H1 (cell line): ENCODE data around the gene THOC6. TPM values are rescaled to one million over a fixed set of nuclear protein-coding genes. Genes with fewer than 3 reads are reported as not detected.
A peak's percentile ranks its signal among the peaks of the same experiment; 100 is the strongest.
"Not testable (repeated sequence)": the region's sequence is repeated elsewhere in the genome, so short reads cannot be mapped to it uniquely, and the experiment has no call there.

Experiments used
- CTCF ChIA-PET: fragments of 300-600 bp; sonication (Branson Sonifier 250); formaldehyde crosslinking; loops from one replicate; lab custom pipeline; 2021; ENCODE audit not compliant: partially characterized antibody; lab: Charles Lee
- POLR2A ChIA-PET: fragments of 300-600 bp; sonication (Branson Sonifier 250); formaldehyde crosslinking; loops from one replicate; lab custom pipeline; 2021; ENCODE audit warnings: inconsistent platforms; ENCODE audit not compliant: partially characterized antibody; lab: Charles Lee
- DNase-seq, 2 experiments: peaks; one replicate each; pipeline versions ENCODE4 v3.0.0 to v3.0.0-alpha.2; 2010 to 2022; ENCODE audit warnings: low spot score in 2 of 2, low read depth in 1 of 2, mixed read lengths in 1 of 2
- FAIRE-seq: peaks from 2 replicates; lab custom pipeline; 2011; peaks lifted over from hg19 to GRCh38; lab: Jason Lieb, UNC
- H2AFZ ChIP-seq: 2 replicates; pipeline ENCODE4 v1.8.1; 2012; ENCODE audit warnings: low read length, inconsistent platforms
- H2AK5ac ChIP-seq: 2 replicates; pipeline ENCODE4 v1.6.1; 2013; ENCODE audit warnings: low read depth, low read length
- H2BK120ac ChIP-seq: replicated peaks from 2 replicates; pipeline ENCODE3; 2013; ENCODE audit warnings: low read depth, low read length, inconsistent platforms
- H2BK12ac ChIP-seq: 2 replicates; pipeline ENCODE4 v1.6.1; 2013; ENCODE audit warnings: low read depth, low read length
- H2BK15ac ChIP-seq: 2 replicates; pipeline ENCODE4 v1.6.1; 2013; ENCODE audit warnings: low read length
- H2BK20ac ChIP-seq: 2 replicates; pipeline ENCODE4 v1.6.1; 2013; ENCODE audit warnings: low read length
- H2BK5ac ChIP-seq: 2 replicates; pipeline ENCODE4 v1.6.1; 2013; ENCODE audit warnings: low read depth, low read length
- H3K14ac ChIP-seq: 2 replicates; pipeline ENCODE4 v1.6.1; 2013; ENCODE audit warnings: inconsistent platforms; ENCODE audit not compliant: insufficient read length
- H3K18ac ChIP-seq: 2 replicates; pipeline ENCODE4 v1.6.1; 2013; ENCODE audit warnings: low read length; ENCODE audit errors: extremely low read depth
- H3K23ac ChIP-seq: 2 replicates; pipeline ENCODE4 v1.6.1; 2013; ENCODE audit warnings: inconsistent platforms; ENCODE audit not compliant: insufficient read length
- H3K23me2 ChIP-seq: 2 replicates; pipeline ENCODE4 v1.6.1; 2013; ENCODE audit warnings: low read depth, low read length
- H3K27ac ChIP-seq: 2 replicates; pipeline ENCODE4 v1.6.1; 2011; ENCODE audit warnings: low read depth, low read length, inconsistent platforms
- H3K27me3 ChIP-seq, 4 experiments: replicated peaks in 1 of 4; 1 replicate in 1 of 4; 2 replicates in 3 of 4; pipeline versions ENCODE4 v1.6.1 to v1.8.1; 2011 to 2013; ENCODE audit warnings: low read length in 3 of 4, mild to moderate bottlenecking in 3 of 4, inconsistent platforms in 2 of 4, mixed read lengths in 2 of 4, moderate library complexity in 1 of 4; ENCODE audit not compliant: control insufficient read depth in 3 of 4, insufficient read depth in 3 of 4; ENCODE audit errors: extremely low read depth in 1 of 4
- H3K36me3 ChIP-seq, 4 experiments: 2 replicates each; pipeline versions ENCODE4 v1.6.1 to v1.8.1; 2011 to 2013; ENCODE audit warnings: mild to moderate bottlenecking in 4 of 4, low read length in 3 of 4, moderate library complexity in 2 of 4, control low read depth in 1 of 4, inconsistent platforms in 1 of 4; ENCODE audit not compliant: insufficient read depth in 4 of 4, control insufficient read depth in 2 of 4
- H3K4ac ChIP-seq: replicated peaks from 2 replicates; pipeline ENCODE3; 2013; ENCODE audit warnings: low read length, low read depth, mixed read lengths, inconsistent platforms; ENCODE audit not compliant: insufficient read length
- H3K4me1 ChIP-seq, 4 experiments: replicated peaks in 1 of 4; 1 replicate in 1 of 4; 2 replicates in 3 of 4; pipeline versions ENCODE4 v1.6.1 to v1.8.1; 2011 to 2013; ENCODE audit warnings: low read length in 3 of 4, inconsistent platforms in 2 of 4, mixed read lengths in 1 of 4; ENCODE audit not compliant: insufficient read depth in 4 of 4, control insufficient read depth in 3 of 4
- H3K4me2 ChIP-seq, 2 experiments: 2 replicates each; pipeline versions ENCODE4 v1.6.1 to v1.8.1; 2011 to 2013; ENCODE audit warnings: low read depth in 2 of 2, low read length in 2 of 2, control low read depth in 1 of 2, inconsistent platforms in 1 of 2, mild to moderate bottlenecking in 1 of 2; ENCODE audit not compliant: insufficient read depth in 1 of 2
- H3K4me3 ChIP-seq, 4 experiments: fragments of 200-600, 300-600 bp in 1 of 4; sonication (generic), shearing (Covaris generic), sonication (Bioruptor Twin) in 1 of 4; 2 replicates each; pipeline versions ENCODE4 v1.5.1 to v1.8.1; 2011 to 2016; ENCODE audit warnings: low read length in 4 of 4, low read depth in 3 of 4, control low read depth in 2 of 4, inconsistent platforms in 2 of 4, mild to moderate bottlenecking in 2 of 4, mixed read lengths in 1 of 4, moderate library complexity in 1 of 4; ENCODE audit not compliant: insufficient read depth in 2 of 4; ENCODE audit errors: extremely low read depth in 1 of 4
- H3K56ac ChIP-seq: replicated peaks from 2 replicates; pipeline ENCODE3; 2013; ENCODE audit warnings: low read depth, mild to moderate bottlenecking, mixed read lengths, low read length, inconsistent platforms; ENCODE audit not compliant: insufficient read length
- H3K79me1 ChIP-seq: 2 replicates; pipeline ENCODE4 v1.6.1; 2013; ENCODE audit warnings: low read depth, low read length, control low read depth
- H3K79me2 ChIP-seq, 2 experiments: 2 replicates each; pipeline versions ENCODE4 v1.6.1 to v1.8.1; 2012 to 2013; ENCODE audit warnings: low read length in 2 of 2, mild to moderate bottlenecking in 2 of 2, inconsistent platforms in 1 of 2; ENCODE audit not compliant: insufficient read depth in 2 of 2, control insufficient read depth in 1 of 2
- H3K9ac ChIP-seq, 4 experiments: replicated peaks in 1 of 4; 1 replicate in 1 of 4; 2 replicates in 3 of 4; pipeline versions ENCODE4 v1.6.1 to v1.8.1; 2011 to 2013; ENCODE audit warnings: low read depth in 3 of 4, low read length in 3 of 4, control low read depth in 2 of 4, mild to moderate bottlenecking in 2 of 4, moderate library complexity in 2 of 4, inconsistent platforms in 1 of 4; ENCODE audit errors: extremely low read depth in 1 of 4
- H3K9me3 ChIP-seq, 2 experiments: 2 replicates each; pipeline versions ENCODE4 v1.6.1 to v1.8.1; 2012 to 2013; ENCODE audit warnings: mild to moderate bottlenecking in 2 of 2, moderate library complexity in 2 of 2, control low read depth in 1 of 2, inconsistent platforms in 1 of 2, low read depth in 1 of 2, low read length in 1 of 2, mixed read lengths in 1 of 2; ENCODE audit not compliant: insufficient read depth in 2 of 2
- H4K20me1 ChIP-seq, 2 experiments: replicated peaks in 1 of 2; 2 replicates each; pipeline versions ENCODE3 to v1.8.1; 2011 to 2013; ENCODE audit warnings: inconsistent platforms in 2 of 2, low read length in 2 of 2, mild to moderate bottlenecking in 1 of 2; ENCODE audit not compliant: insufficient read depth in 2 of 2, control insufficient read depth in 1 of 2
- H4K5ac ChIP-seq: 2 replicates; pipeline ENCODE4 v1.6.1; 2013; ENCODE audit warnings: low read length, low read depth, mixed read lengths, inconsistent platforms; ENCODE audit not compliant: insufficient read length
- H4K8ac ChIP-seq: 2 replicates; pipeline ENCODE4 v1.8.0; 2013; ENCODE audit warnings: mild to moderate bottlenecking, moderate library complexity, low read length, inconsistent platforms; ENCODE audit not compliant: insufficient read depth; ENCODE audit errors: extremely low read depth
- H4K91ac ChIP-seq: replicated peaks from 2 replicates; pipeline ENCODE3; 2013; ENCODE audit warnings: low read length, mixed read lengths, inconsistent platforms; ENCODE audit not compliant: insufficient read length
- WGBS, 2 experiments: shearing (Covaris generic) in 1 of 2; methylation state at CpG; one replicate each; pipeline versions ENCODE4 v1.1.6 to v1.1.7; 2013 to 2015; ENCODE audit warnings: low lambda C conversion rate in 2 of 2, mixed read lengths in 2 of 2, inconsistent platforms in 1 of 2, low coverage in 1 of 2, missing lambda C conversion rate in 1 of 2; ENCODE audit not compliant: insufficient replicate concordance in 2 of 2, insufficient coverage in 1 of 2, insufficient read length in 1 of 2; ENCODE audit errors: extremely low coverage in 1 of 2, missing lambda C conversion rate in 1 of 2; 5-methylcytosine and 5-hydroxymethylcytosine counted together
- polyA plus RNA-seq, 7 experiments: library from polyadenylated mRNA; depleted of rRNA in 3 of 7; stranded (reverse) in 5 of 7; unstranded in 2 of 7; fragments of >200 nt in 5 of 7; fragments of 200-250 nt in 2 of 7; gene quantifications; 1 replicate in 5 of 7; 2 replicates in 1 of 7; 4 replicates in 1 of 7; pipeline versions ENCODE4 v1.2.1 to v1.2.3, GENCODE V29; 2011 to 2013; ENCODE audit warnings: missing spikeins in 2 of 7, mixed read lengths in 2 of 7
- total RNA-seq: library from RNA; stranded (reverse); fragmentation: NEBNext Ultra II Directional; extraction: Animal tissue kit (Norgen Biotek cat#: 25700); gene quantifications from 2 replicates; pipeline ENCODE4 v1.2.1, GENCODE V29; 2021

The THOC6 gene
- total and polyA plus RNA-seq, 2 of the 8 experiments (the other 6 are each of a cell fraction or from before 2014, with no cell fraction given): 78.5 to 111 TPM

DNA sequence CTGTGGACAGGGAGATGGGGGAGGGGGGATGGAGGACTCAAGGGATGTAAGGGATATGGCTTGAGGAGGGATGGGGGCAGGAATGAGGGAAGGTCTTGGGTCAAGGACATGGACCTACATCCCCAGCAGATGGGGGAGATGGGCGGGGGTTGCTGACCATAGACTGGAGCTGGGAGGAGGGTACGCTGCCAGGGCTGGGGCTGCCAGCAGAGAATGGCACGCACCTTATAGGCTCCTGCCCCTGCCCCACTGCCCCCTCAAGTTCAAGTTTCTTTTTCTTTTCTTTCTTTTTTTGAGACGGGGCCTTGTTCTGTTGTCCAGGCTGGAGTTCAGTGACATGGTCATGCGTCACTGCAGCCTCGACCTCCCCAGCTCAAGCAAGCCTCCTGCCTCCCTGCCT is 52.1 kb downstream of the THOC6 start:
- H3K27me3 ChIP-seq, H3K27ac ChIP-seq, H3K9ac ChIP-seq, H3K23ac ChIP-seq, H3K4ac ChIP-seq, H3K56ac ChIP-seq, H3K9me3 ChIP-seq, H2AFZ ChIP-seq, H3K79me1 ChIP-seq, H3K4me1 ChIP-seq, H2BK15ac ChIP-seq, H2BK20ac ChIP-seq, H3K18ac ChIP-seq, H3K79me2 ChIP-seq, H3K4me3 ChIP-seq, H4K91ac ChIP-seq, H2BK5ac ChIP-seq, H4K20me1 ChIP-seq, H2BK12ac ChIP-seq, H4K8ac ChIP-seq, H3K14ac ChIP-seq, DNase-seq, H3K36me3 ChIP-seq, H3K23me2 ChIP-seq, H2BK120ac ChIP-seq, FAIRE-seq, H3K4me2 ChIP-seq, H4K5ac ChIP-seq: not testable (repeated sequence)
- CTCF ChIA-PET: interaction anchor here (0.6 to 4.4 kb wide), 15 partner anchors 9 to 425 kb away, joined by 3 to 22 read pairs (median 5); partner anchors contain the start of genes CLUAP1 and ZSCAN10
- POLR2A ChIA-PET: interaction anchor here (0.6 to 6.6 kb wide), 12 partner anchors 8 to 69 kb away, joined by 3 to 86 read pairs (median 6); partner anchors contain the start of genes IL32 and ZSCAN10
- WGBS, 2 experiments: 84% methylated on average over 6 of the region's 6 CpGs; no CpG with 5 or more reads in 1 of the 2 experiments
- 0 out of 2 replicates have a peak overlapping the region, but pooled peaks have one; percentile 48 for H2AK5ac ChIP-seq
